Stomach (tissue), 4 donors: ENCODE results near the gene CHGA.

ENCODE experiments used
- EP300 ChIP-seq: sonication (generic); formaldehyde crosslinking; IDR thresholded peaks from one replicate; pipeline ENCODE4 v1.6.1; 2017; ENCODE audit warnings: antibody characterized with exemption
- TF ChIP-seq, protein P1 (sequence below), 7 experiments: fragments of 450-650 bp in 4 of 7; fragments of 200-600 bp in 3 of 7; sonication (generic) in 3 of 7; IDR thresholded peaks; one replicate each; pipeline ENCODE4 v1.5.1; 2016 to 2019; ENCODE audit warnings: antibody characterized with exemption in 7 of 7, control low read depth in 2 of 7, mild to moderate bottlenecking in 1 of 7

- no peak for TF ChIP-seq EP300
- TF ChIP-seq, protein P1, sequence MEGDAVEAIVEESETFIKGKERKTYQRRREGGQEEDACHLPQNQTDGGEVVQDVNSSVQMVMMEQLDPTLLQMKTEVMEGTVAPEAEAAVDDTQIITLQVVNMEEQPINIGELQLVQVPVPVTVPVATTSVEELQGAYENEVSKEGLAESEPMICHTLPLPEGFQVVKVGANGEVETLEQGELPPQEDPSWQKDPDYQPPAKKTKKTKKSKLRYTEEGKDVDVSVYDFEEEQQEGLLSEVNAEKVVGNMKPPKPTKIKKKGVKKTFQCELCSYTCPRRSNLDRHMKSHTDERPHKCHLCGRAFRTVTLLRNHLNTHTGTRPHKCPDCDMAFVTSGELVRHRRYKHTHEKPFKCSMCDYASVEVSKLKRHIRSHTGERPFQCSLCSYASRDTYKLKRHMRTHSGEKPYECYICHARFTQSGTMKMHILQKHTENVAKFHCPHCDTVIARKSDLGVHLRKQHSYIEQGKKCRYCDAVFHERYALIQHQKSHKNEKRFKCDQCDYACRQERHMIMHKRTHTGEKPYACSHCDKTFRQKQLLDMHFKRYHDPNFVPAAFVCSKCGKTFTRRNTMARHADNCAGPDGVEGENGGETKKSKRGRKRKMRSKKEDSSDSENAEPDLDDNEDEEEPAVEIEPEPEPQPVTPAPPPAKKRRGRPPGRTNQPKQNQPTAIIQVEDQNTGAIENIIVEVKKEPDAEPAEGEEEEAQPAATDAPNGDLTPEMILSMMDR (IDR thresholded peaks at IDR 0.05), result no peak
Measured at GRCh38 chr14:92926931-92927330, 4.0 kb downstream of the CHGA start.
